ENCODE data around the gene PRPF31. TPM values are rescaled to one million over a fixed set of nuclear protein-coding genes. Genes with fewer than 3 reads are reported as not detected.

PRPF31 gene
- total RNA-seq, 1 experiment from 2014 or later: 109 TPM

DNA sequence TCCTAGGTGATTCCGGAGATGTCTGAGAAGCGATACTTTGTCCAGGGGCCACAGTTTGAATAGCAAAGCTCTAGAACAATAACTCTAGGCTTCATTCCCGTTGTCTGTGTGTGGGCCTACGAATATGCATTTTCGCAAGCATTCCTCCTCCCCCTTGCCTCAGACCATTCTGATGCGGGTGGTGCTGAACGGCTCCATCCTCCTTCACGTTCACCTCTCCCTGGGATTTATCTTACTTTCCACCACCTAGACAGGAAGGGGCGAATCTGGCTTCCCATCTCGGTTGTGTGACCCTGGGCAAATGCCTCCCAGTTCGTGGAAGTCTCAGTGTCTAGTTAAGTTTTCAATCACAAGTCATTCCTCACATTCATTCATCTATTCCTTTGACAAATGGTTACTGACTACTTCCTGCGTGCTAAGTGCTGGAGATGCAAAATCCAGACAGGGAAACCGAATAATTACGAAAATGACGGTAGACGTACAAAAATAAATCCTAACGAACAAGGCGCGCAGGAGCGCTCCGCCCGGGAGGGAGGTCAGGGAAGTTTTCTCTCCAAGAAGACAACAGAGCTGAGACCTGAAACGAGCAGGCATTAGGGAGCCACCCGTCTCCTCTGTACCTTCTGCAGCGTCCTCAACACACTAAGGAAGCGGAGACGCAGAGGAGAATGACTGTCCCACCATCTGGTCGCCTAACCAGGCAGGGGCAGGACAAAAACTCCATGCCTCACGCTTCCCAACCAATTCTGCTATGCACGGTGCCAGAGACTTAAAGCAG, 20.7 kb downstream of the PRPF31 start:
- intact Hi-C loops (cut with micrococcal nuclease; ENCODE audit: unreplicated experiment): no loop called here
- DNase-seq (ENCODE audit: low spot score): no peak
- ChIA-PET POLR2A (ENCODE audit: low non-redundant PET) (no interaction called here), CTCF (no interaction called here)
- Histone ChIP-seq H3K27me3 (replicated peaks; ENCODE audit: insufficient read depth, low read depth, low read length, poor library complexity) (no peaks in the 10 kb centered on the region), H3K27ac (ENCODE audit: low read depth, low read length, poor library complexity, severe bottlenecking) (peak overlapping the region; percentile 16), H3K36me3 (ENCODE audit: insufficient read depth, low read length, poor library complexity, severe bottlenecking) (peaks cover 20% of the 10 kb centered on the region), H3K9me3 (ENCODE audit: low read depth, low read length, poor library complexity, severe bottlenecking) (no peaks in the 10 kb centered on the region), H3K4me3 (ENCODE audit: low read depth, low read length, poor library complexity, severe bottlenecking) (peak overlapping the region; percentile 53), H3K4me1 (ENCODE audit: insufficient read depth, low read length, poor library complexity, severe bottlenecking) (peaks cover 12% of the 10 kb centered on the region)
- TF ChIP-seq CTCF (conservative IDR thresholded peaks at IDR 0.05; ENCODE audit: low read depth, low read length) (no peak), EZH2 (IDR thresholded peaks at IDR 0.05; ENCODE audit: borderline replicate concordance, low read depth, low read length, poor library complexity, severe bottlenecking) (no peak)
- TSS peak; percentile 58 for BruUV-seq (replicated peaks)

- intact Hi-C loops (cut with micrococcal nuclease; ENCODE audit: unreplicated experiment): no loop called here
- H3K4me1 ChIP-seq (ENCODE audit: insufficient read depth, low read length, poor library complexity, severe bottlenecking): peaks cover 12% of the 10 kb centered on the region
- peaks cover 21% of the 10 kb centered on the region for H3K36me3 ChIP-seq (ENCODE audit: insufficient read depth, low read length, poor library complexity, severe bottlenecking)
- no TSS peak for BruUV-seq (replicated peaks)
- ChIA-PET POLR2A (ENCODE audit: low non-redundant PET) (interaction anchor here (0.5 to 0.6 kb wide), 4 partner anchors 29 to 68 kb away, joined by 3 to 6 read pairs (median 4); partner anchors contain the start of gene RPS9), CTCF (interaction anchor here (1.0 kb wide), 1 partner anchor 129 kb away, joined by 3 read pairs; no protein-coding TSS in a partner anchor)
- TF ChIP-seq EZH2 (IDR thresholded peaks at IDR 0.05; ENCODE audit: borderline replicate concordance, low read depth, low read length, poor library complexity, severe bottlenecking) (no peak), CTCF (conservative IDR thresholded peaks at IDR 0.05; ENCODE audit: low read depth, low read length) (no peak)
- peak overlapping the region; percentile 99 for H3K27ac ChIP-seq (ENCODE audit: low read depth, low read length, poor library complexity, severe bottlenecking)
- no peaks in the 10 kb centered on the region for H3K9me3 ChIP-seq (ENCODE audit: low read depth, low read length, poor library complexity, severe bottlenecking)
- H3K4me3 ChIP-seq (ENCODE audit: low read depth, low read length, poor library complexity, severe bottlenecking): peak overlapping the region; percentile 99
- DNase-seq (ENCODE audit: low spot score): peak; percentile 100
- H3K27me3 ChIP-seq (replicated peaks; ENCODE audit: insufficient read depth, low read depth, low read length, poor library complexity): no peaks in the 10 kb centered on the region
Observed at GRCh38 chr19:54136864-54137698, 21.5 kb downstream of the PRPF31 start.

DNA sequence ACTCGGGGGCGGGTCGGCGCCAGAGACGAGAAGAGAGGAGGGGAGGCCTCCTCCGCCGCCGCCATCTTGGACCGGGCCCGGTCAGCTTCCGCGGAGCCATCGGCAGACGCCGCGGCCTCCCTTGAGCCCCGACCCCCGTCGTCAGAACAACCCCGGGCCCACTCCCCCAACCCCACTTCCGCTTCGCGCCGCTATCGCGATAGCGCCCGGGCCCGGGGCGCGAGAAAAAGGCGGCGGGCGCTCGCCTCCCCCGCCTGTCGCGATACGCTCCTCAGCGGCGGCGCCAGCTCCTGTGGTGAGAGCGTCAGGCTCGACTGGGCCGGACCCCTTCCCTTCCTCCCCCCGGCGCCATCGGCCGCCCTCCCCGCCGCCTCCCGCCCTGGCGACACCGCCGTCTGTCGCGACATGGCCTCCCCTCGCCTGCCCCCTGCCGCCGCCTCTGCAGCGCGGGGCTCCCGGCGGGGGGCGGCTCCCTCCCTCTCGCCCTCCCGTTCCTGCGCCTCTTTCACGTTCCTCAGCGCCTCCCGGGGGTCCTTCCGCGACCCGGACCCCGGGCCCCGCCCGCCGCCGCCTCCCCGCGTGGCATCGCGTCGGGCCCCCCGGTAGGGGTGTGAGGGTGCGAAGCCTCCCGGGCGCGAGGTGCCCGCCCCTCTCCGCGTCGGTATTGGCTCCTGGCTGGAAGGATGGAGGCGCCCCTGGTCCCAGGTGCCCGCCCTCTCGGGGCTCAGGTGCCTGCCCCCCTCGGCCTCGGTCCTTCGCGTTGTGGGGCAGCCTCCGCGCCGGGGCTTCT, 22.3 kb downstream of the PRPF31 start, which contains the start of gene CNOT3:
CNOT3 (plus strand) TSS at position 64 of the 790 bp plus-strand sequence. CDS start 5,217 bp downstream, outside the sequence.
- H3K4me1 ChIP-seq (ENCODE audit: insufficient read depth, low read length, poor library complexity, severe bottlenecking): peaks cover 12% of the 10 kb centered on the region
- POLR2A ChIA-PET (ENCODE audit: low non-redundant PET): interaction anchor here (0.6 kb wide), 1 partner anchor 65 kb away, joined by 3 read pairs; no protein-coding TSS in a partner anchor
- H3K36me3 ChIP-seq (ENCODE audit: insufficient read depth, low read length, poor library complexity, severe bottlenecking): peaks cover 29% of the 10 kb centered on the region
- intact Hi-C loops (cut with micrococcal nuclease; ENCODE audit: unreplicated experiment): no loop called here
- H3K9me3 ChIP-seq (ENCODE audit: low read depth, low read length, poor library complexity, severe bottlenecking): no peaks in the 10 kb centered on the region
- peak within 1 kb of the TSS; percentile 99 for H3K27ac ChIP-seq (ENCODE audit: low read depth, low read length, poor library complexity, severe bottlenecking)
- H3K27me3 ChIP-seq (replicated peaks; ENCODE audit: insufficient read depth, low read depth, low read length, poor library complexity): no peaks in the 10 kb centered on the region
- peak within 1 kb of the TSS; percentile 99 for H3K4me3 ChIP-seq (ENCODE audit: low read depth, low read length, poor library complexity, severe bottlenecking)
- DNase-seq (ENCODE audit: low spot score): no peak
- no TSS peak for BruUV-seq (replicated peaks)
- TF ChIP-seq CTCF (conservative IDR thresholded peaks at IDR 0.05; ENCODE audit: low read depth, low read length) (no peak), EZH2 (IDR thresholded peaks at IDR 0.05; ENCODE audit: borderline replicate concordance, low read depth, low read length, poor library complexity, severe bottlenecking) (no peak)
- CTCF ChIA-PET: interaction anchor here (1.0 kb wide), 1 partner anchor 128 kb away, joined by 3 read pairs; no protein-coding TSS in a partner anchor

Data from A673 (cell line).